ENCODE data around the gene BTBD9. TPM values are rescaled to one million over a fixed set of nuclear protein-coding genes. Genes with fewer than 3 reads are reported as not detected.

BTBD9 gene
- total RNA-seq, 1 experiment from 2014 or later, result 10.8 TPM

GRCh38 chr6:38591439-38591838 is 48.3 kb downstream of the BTBD9 start:
- ChIA-PET CTCF (no interaction called here), POLR2A (ENCODE audit: unreplicated experiment) (no interaction called here)
- peaks cover 8% of the 10 kb centered on the region; the same call in 1 of the 2 replicates for H3K4me1 ChIP-seq (replicated peaks; ENCODE audit: insufficient read depth)

GRCh38 chr6:38589367-38589720 is 50.4 kb downstream of the BTBD9 start:
- no peak overlapping the region for H3K4me3 ChIP-seq
- POLR2A ChIA-PET (ENCODE audit: unreplicated experiment), result no interaction called here

More at GRCh38 chr6:38591439-38591838, 48.3 kb downstream of the BTBD9 start:
- Histone ChIP-seq H3K27me3 (ENCODE audit: insufficient read depth, low read depth) (no peaks in the 10 kb centered on the region), H3F3A (ENCODE audit: insufficient read depth, low read depth) (peaks cover 6% of the 10 kb centered on the region; the same call in 1 of the 2 replicates), H4K20me1 (ENCODE audit: insufficient read depth) (no peaks in the 10 kb centered on the region), H3K4me2 (no peak overlapping the region), H2AFZ (no peak overlapping the region), H3K9me2 (ENCODE audit: insufficient read depth) (no peaks in the 10 kb centered on the region), H3K9me3 (ENCODE audit: insufficient read depth, low read depth) (no peaks in the 10 kb centered on the region), H3K36me3 (ENCODE audit: low read depth) (no peaks in the 10 kb centered on the region), H3K4me3 (no peak overlapping the region), H3K27ac (no peak overlapping the region), H3K79me2 (ENCODE audit: low read depth) (no peaks in the 10 kb centered on the region)
- intact Hi-C loops (cut with micrococcal nuclease; ENCODE audit: unreplicated experiment), result no loop called here
- TF ChIP-seq EZH2 (IDR thresholded peaks at IDR 0.05; ENCODE audit: low read depth) (no peak), CTCF (conservative IDR thresholded peaks at IDR 0.05) (no peak)
- no TSS peak for BruUV-seq (replicated peaks)
- no peak for DNase-seq

GRCh38 chr6:38588631-38589366 is 50.9 kb downstream of the BTBD9 start:
- Histone ChIP-seq H2AFZ (no peak overlapping the region), H3K27me3 (ENCODE audit: insufficient read depth, low read depth) (no peaks in the 10 kb centered on the region), H3K9me3 (ENCODE audit: insufficient read depth, low read depth) (no peaks in the 10 kb centered on the region), H3K4me2 (no peak overlapping the region), H3K4me3 (no peak overlapping the region), H3F3A (ENCODE audit: insufficient read depth, low read depth) (peaks cover 6% of the 10 kb centered on the region; the same call in 1 of the 2 replicates), H3K79me2 (ENCODE audit: low read depth) (no peaks in the 10 kb centered on the region), H3K27ac (no peak overlapping the region; the same call in 1 of the 2 replicates), H3K4me1 (replicated peaks; ENCODE audit: insufficient read depth) (peaks cover 8% of the 10 kb centered on the region; the same call in 1 of the 2 replicates), H3K36me3 (ENCODE audit: low read depth) (no peaks in the 10 kb centered on the region), H3K9me2 (ENCODE audit: insufficient read depth) (no peaks in the 10 kb centered on the region), H4K20me1 (ENCODE audit: insufficient read depth) (no peaks in the 10 kb centered on the region)
- intact Hi-C loops (cut with micrococcal nuclease; ENCODE audit: unreplicated experiment), result no loop called here
- ChIA-PET POLR2A (ENCODE audit: unreplicated experiment) (no interaction called here), CTCF (no interaction called here)
- no peak for TF ChIP-seq CTCF (conservative IDR thresholded peaks at IDR 0.05)
- peak in 1 of 2 experiments; percentile 73 for DNase-seq
- no TSS peak for BruUV-seq (replicated peaks)

More at GRCh38 chr6:38589367-38589720, 50.4 kb downstream of the BTBD9 start:
- CTCF ChIA-PET, result no interaction called here
- Histone ChIP-seq H3K36me3 (ENCODE audit: low read depth) (no peaks in the 10 kb centered on the region), H2AFZ (no peak overlapping the region), H3K27ac (no peak overlapping the region), H3K79me2 (ENCODE audit: low read depth) (no peaks in the 10 kb centered on the region), H3K9me3 (ENCODE audit: insufficient read depth, low read depth) (no peaks in the 10 kb centered on the region), H3K4me2 (no peak overlapping the region), H3F3A (ENCODE audit: insufficient read depth, low read depth) (peaks cover 6% of the 10 kb centered on the region; the same call in 1 of the 2 replicates), H3K27me3 (ENCODE audit: insufficient read depth, low read depth) (no peaks in the 10 kb centered on the region), H3K4me1 (replicated peaks; ENCODE audit: insufficient read depth) (peaks cover 8% of the 10 kb centered on the region; the same call in 1 of the 2 replicates), H4K20me1 (ENCODE audit: insufficient read depth) (no peaks in the 10 kb centered on the region), H3K9me2 (ENCODE audit: insufficient read depth) (no peaks in the 10 kb centered on the region)
- intact Hi-C loops (cut with micrococcal nuclease; ENCODE audit: unreplicated experiment), result no loop called here
- TF ChIP-seq EZH2 (IDR thresholded peaks at IDR 0.05; ENCODE audit: low read depth), result no peak
- TF ChIP-seq CTCF (conservative IDR thresholded peaks at IDR 0.05), result no peak
- no peak for DNase-seq
- no TSS peak for BruUV-seq (replicated peaks)

All from PC-9 (cell line).